Measurements from ENCODE around the gene OSBPL2.

OSBPL2 gene

DNA sequence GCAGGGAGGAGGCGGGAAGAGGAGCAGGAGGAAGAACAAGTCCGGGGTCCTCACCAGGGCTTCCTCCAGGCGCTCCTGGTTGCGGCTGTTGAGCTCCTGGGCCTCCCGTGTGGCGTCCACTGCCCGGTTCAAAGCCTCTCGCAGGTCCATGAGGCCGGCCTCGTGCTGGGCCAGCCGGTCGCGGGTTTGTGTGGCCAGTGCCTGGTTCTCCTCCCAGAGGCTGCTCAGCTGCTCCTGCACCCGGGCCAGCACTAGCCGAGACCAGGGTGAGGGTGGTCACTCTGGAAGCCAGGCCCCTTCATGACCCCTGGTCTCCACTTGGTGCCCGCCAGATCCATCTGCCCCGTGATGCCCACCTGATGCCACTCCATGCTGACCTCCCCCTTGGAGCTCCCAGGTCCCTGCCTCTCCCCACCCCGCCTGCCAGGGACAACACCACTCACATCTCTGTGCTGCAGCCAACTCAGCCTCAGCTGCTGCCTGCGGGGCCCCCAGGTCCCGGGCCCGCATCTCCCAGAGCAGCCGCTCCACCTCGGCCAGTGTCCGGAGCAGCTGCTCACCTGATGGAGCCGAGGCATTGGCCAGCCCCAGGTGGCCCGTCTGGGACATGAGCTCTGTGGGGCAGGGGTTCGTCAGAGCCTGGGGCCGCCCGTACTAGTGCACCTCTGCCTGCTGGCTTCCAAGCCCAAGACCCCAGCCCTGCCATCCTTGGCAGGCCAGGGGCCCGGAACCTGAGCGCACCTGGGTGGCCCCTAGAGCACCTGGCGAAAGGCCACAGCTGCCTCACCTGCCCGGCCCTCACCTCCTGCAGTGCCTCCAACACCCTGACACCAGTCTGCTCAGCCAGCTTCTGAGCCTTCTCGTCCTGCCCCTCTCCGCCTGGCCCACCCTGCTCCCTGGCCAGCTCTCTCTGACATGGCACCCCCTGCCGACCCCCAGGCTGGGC lies 80.4 kb downstream of the OSBPL2 start:
- TF ChIP-seq, protein P1, sequence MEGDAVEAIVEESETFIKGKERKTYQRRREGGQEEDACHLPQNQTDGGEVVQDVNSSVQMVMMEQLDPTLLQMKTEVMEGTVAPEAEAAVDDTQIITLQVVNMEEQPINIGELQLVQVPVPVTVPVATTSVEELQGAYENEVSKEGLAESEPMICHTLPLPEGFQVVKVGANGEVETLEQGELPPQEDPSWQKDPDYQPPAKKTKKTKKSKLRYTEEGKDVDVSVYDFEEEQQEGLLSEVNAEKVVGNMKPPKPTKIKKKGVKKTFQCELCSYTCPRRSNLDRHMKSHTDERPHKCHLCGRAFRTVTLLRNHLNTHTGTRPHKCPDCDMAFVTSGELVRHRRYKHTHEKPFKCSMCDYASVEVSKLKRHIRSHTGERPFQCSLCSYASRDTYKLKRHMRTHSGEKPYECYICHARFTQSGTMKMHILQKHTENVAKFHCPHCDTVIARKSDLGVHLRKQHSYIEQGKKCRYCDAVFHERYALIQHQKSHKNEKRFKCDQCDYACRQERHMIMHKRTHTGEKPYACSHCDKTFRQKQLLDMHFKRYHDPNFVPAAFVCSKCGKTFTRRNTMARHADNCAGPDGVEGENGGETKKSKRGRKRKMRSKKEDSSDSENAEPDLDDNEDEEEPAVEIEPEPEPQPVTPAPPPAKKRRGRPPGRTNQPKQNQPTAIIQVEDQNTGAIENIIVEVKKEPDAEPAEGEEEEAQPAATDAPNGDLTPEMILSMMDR (conservative IDR thresholded peaks at IDR 0.05; ENCODE audit: low read depth, low read length): no peak
- no peak overlapping the region for H3K4me3 ChIP-seq (ENCODE audit: low read length)

DNA sequence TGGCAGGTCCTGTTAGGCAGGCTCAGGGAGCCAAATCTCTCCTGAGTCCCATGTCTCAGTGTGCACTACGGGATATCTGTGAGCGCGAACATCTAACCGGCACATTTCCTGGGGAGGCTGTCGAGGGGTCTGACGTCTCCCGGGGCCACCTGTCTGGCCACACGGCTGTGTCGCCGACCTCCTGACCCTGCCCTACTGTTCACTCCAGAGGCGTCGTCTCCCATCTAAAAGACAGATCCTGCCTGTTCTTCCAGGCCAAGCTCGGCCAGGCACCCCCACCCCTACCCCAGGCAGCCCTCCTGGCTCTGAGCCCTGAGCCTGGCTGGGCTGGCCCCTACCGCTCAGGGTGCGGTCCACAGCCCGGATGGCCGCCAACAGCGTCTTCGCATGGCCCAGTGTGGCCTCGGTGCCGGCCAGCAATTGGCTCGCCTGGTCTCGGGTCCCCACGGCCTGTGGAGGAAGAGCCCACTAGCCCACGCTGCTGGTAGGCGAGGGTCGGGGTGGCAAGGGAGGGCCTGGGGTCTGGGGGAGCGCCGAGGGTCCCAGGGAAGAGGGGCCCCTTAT lies 81.1 kb downstream of the OSBPL2 start:
- TF ChIP-seq, protein P1 (conservative IDR thresholded peaks at IDR 0.05; ENCODE audit: low read depth, low read length): no peak
- no peak for DNase-seq (ENCODE audit: low read depth)
- no peak overlapping the region for H3K4me3 ChIP-seq (ENCODE audit: low read length)

More for the DNA sequence above, 80.4 kb downstream of the OSBPL2 start:
- DNase-seq (ENCODE audit: low read depth): no peak

DNA sequence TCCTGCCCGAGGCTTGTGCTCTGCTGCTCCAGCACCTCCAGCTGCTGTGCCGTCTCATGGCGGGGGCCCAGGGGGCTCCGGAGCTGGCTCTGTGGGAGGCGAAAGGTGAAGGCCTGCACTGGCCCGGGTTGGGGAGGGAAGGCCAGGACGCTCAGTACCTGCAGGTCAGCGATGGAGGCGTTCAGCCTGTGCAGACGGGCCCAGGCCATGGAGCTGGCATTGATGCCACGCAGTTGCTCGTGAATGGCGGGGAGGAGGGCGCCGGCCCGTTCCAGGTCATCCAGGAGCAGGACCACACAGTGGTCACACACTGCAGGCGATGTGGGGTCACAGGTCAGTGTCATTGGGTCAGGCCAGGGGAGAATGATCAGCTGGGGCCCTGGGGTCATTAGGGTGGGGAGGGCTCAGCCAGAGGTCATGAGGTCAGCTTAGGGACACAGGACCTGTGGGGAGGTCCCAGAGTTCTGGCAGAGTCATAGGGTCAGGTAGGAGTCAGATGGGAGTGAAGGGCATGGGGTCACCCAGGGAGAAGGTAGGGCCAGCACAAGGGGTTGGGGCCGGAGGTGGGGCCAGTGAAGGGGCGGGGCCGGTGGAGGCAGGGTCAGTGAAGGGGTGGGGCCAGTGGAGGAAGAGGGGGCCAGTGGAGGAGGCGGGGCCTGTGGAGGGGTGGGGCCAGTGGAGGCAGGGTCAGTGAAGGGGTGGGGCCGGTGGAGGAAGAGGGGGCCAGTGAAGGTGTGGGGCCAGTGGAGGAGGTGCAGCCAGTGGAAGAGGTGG lies 82.4 kb downstream of the OSBPL2 start:
- DNase-seq (ENCODE audit: low read depth): no peak
- TF ChIP-seq, protein P1 (conservative IDR thresholded peaks at IDR 0.05; ENCODE audit: low read depth, low read length): no peak
- no peak overlapping the region for H3K4me3 ChIP-seq (ENCODE audit: low read length)

GRCh38 chr20:62321521-62321948 lies 83.2 kb downstream of the OSBPL2 start:
- H3K4me3 ChIP-seq (ENCODE audit: low read length): no peak overlapping the region
- no peak for DNase-seq (ENCODE audit: low read depth)
- TF ChIP-seq, protein P1 (conservative IDR thresholded peaks at IDR 0.05; ENCODE audit: low read depth, low read length): no peak

DNA sequence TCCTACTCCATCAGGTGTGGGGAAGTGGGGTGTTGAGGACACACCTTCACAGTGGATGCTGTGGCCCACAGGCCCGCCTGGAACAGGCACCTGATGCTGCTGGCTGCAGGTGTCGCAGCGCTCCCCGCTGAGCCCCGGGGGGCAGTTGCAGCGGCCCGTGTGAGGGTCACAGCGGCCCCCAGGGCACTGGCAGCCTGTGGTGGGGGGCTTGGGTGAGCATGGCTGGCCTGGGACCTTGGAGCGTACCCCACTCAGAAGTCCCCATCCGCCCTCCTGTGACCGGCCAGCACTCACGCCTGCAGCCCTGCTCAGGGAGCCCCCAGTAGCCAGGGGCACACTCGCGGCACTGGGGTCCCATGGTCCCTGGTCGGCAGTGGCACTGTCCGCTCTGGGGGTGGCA lies 83.7 kb downstream of the OSBPL2 start:
- DNase-seq (ENCODE audit: low read depth): no peak
- H3K4me3 ChIP-seq (ENCODE audit: low read length): no peak overlapping the region
- TF ChIP-seq, protein P1 (conservative IDR thresholded peaks at IDR 0.05; ENCODE audit: low read depth, low read length): no peak

- no peak for DNase-seq (ENCODE audit: low read depth)
Measured at GRCh38 chr20:62322492-62323041, 84.2 kb downstream of the OSBPL2 start.

More at GRCh38 chr20:62322492-62323041, 84.2 kb downstream of the OSBPL2 start:
- no peak overlapping the region for H3K4me3 ChIP-seq (ENCODE audit: low read length)
- TF ChIP-seq, protein P1 (conservative IDR thresholded peaks at IDR 0.05; ENCODE audit: low read depth, low read length): no peak
